Caco-2 (cell line): Measurements from ENCODE around the gene UBE2F. TPM values are rescaled to one million over a fixed set of nuclear protein-coding genes. Genes with fewer than 3 reads are reported as not detected.
"Not testable (repeated sequence)": the region's sequence is repeated elsewhere in the genome, so short reads cannot be mapped to it uniquely, and the experiment has no call there.

Source experiments
- BruUV-seq: library from RNA; stranded (reverse); fragments of 400-500 nt; replicated peaks from 2 replicates; lab custom pipeline; 2021; lab: Mats Ljungman, UMichigan
- CTCF ChIA-PET: fragments of 300-600 bp; sonication (Branson Sonifier 250); formaldehyde crosslinking; loops from one replicate; lab custom pipeline; 2022; ENCODE audit warnings: antibody characterized with exemption; lab: Charles Lee
- POLR2A ChIA-PET: fragments of 300-600 bp; sonication (Branson Sonifier 250); formaldehyde crosslinking; loops from one replicate; lab custom pipeline; 2022; ENCODE audit warnings: antibody characterized with exemption; lab: Charles Lee
- DNase-seq, 2 experiments: peaks; one replicate each; pipeline versions ENCODE4 v3.0.0 to v3.0.0-alpha.2; 2020 to 2022
- H3K27me3 ChIP-seq: replicated peaks from 2 replicates; pipeline ENCODE4 v1.6.0; 2011; ENCODE audit warnings: low read length; ENCODE audit not compliant: control insufficient read depth, insufficient read depth
- H3K36me3 ChIP-seq: 2 replicates; pipeline ENCODE4 v1.5.1; 2011; ENCODE audit warnings: low read length; ENCODE audit not compliant: control insufficient read depth, insufficient read depth
- H3K4me1 ChIP-seq: fragments of 250-450 bp; sonication (Bioruptor Pico); 2 replicates; pipeline ENCODE4 v1.5.1; 2020; ENCODE audit warnings: mild to moderate bottlenecking
- H3K4me3 ChIP-seq: 2 replicates; pipeline ENCODE4 v1.5.1; 2011; ENCODE audit warnings: low read depth, mild to moderate bottlenecking, control low read depth, low read length
- H3K9me3 ChIP-seq: fragments of 250-450 bp; sonication (Bioruptor Pico); 2 replicates; pipeline ENCODE4 v1.5.1; 2020; ENCODE audit warnings: mild to moderate bottlenecking, moderate library complexity
- H3K27ac Mint-ChIP-seq: one replicate; pipeline ENCODE4 v1.8.0; 2022; ENCODE audit warnings: mixed read lengths; ENCODE audit not compliant: unreplicated experiment
- H3K27me3 Mint-ChIP-seq: one replicate; pipeline ENCODE4 v1.8.0; 2022; ENCODE audit warnings: mixed read lengths; ENCODE audit not compliant: insufficient read depth, unreplicated experiment
- H3K36me3 Mint-ChIP-seq: one replicate; pipeline ENCODE4 v1.8.0; 2022; ENCODE audit warnings: mild to moderate bottlenecking, mixed read lengths; ENCODE audit not compliant: insufficient read depth, unreplicated experiment
- H3K4me1 Mint-ChIP-seq: one replicate; pipeline ENCODE4 v1.8.0; 2022; ENCODE audit warnings: low read depth, mixed read lengths; ENCODE audit not compliant: unreplicated experiment
- H3K4me3 Mint-ChIP-seq: one replicate; pipeline ENCODE4 v1.8.0; 2022; ENCODE audit warnings: mild to moderate bottlenecking, moderate library complexity, mixed read lengths; ENCODE audit not compliant: unreplicated experiment
- H3K9me3 Mint-ChIP-seq: one replicate; pipeline ENCODE4 v1.8.0; 2022; ENCODE audit warnings: mixed read lengths; ENCODE audit not compliant: unreplicated experiment
- CTCF ChIP-seq, 2 experiments: fragments of 200-600 bp in 1 of 2; IDR thresholded peaks; 1 replicate in 1 of 2; 2 replicates in 1 of 2; pipeline versions ENCODE4 v1.5.1 to v1.8.0; 2011 to 2022; ENCODE audit warnings: antibody characterized with exemption in 1 of 2, control low read depth in 1 of 2, inconsistent platforms in 1 of 2, low read depth in 1 of 2, low read length in 1 of 2, mild to moderate bottlenecking in 1 of 2, moderate library complexity in 1 of 2; ENCODE audit not compliant: insufficient read depth in 1 of 2, severe bottlenecking in 1 of 2, unreplicated experiment in 1 of 2
- intact Hi-C: fragments of 100-400 bp; cut with micrococcal nuclease; formaldehyde crosslinking; loops from one replicate; pipeline ENCODE4 v1.10.0; 2022; ENCODE audit not compliant: unreplicated experiment
- total RNA-seq: library from RNA; stranded (reverse); gene quantifications from 2 replicates; pipeline ENCODE4 v1.2.3, GENCODE V29; 2022

The UBE2F gene
- total RNA-seq, 1 experiment from 2014 or later = 38.9 TPM

DNA sequence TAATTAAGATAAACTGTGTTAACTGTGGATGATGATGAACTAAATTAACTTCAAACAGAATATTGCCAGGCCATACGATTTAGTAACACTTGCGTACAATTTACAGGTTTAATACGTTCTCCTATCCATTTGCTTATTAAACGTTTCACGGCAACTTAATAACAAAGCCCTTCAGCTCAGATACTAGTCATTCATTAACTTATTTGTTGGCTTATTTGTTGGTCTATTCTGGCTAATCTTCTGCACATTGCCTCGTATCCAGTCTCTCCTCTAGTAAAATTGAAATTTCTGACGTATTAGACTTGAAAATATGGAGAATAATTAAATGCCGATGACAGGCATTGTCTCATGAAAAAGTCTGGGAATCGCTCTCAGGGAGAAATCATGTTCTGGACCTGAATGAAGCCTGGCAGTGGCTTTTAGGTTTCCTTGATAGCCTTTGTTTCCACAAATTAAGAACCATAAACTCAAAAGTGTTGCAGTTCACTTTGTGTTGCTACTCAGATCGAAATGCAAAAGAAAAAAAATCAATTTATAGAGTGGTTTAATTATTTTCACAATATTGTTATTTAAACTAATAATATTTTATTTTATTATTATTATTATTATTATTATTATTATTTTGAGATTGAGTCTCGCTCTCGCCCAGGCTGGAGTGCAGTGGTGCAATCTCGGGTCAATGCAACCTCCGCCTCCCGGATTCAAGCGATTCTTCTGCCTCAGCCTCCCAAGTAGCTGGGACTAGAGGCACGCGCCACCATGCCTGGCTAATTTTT is 98.4 kb downstream of the UBE2F start:
- H3K36me3 Mint-ChIP-seq = peaks cover 18% of the 10 kb centered on the region
- no peak overlapping the region for H3K4me3 Mint-ChIP-seq
- H3K27ac Mint-ChIP-seq = no peak overlapping the region
- no peak for TF ChIP-seq CTCF (IDR thresholded peaks at IDR 0.05; ENCODE audit: insufficient read depth in 1 of 2, low read depth in 1 of 2, low read length in 1 of 2, severe bottlenecking in 1 of 2, unreplicated experiment in 1 of 2)
- ChIA-PET POLR2A (no interaction called here), CTCF (no interaction called here)
- intact Hi-C loops = no loop called here
- H3K4me3 ChIP-seq = no peak overlapping the region
- no peaks in the 10 kb centered on the region; the same call in 1 of the 2 replicates for H3K36me3 ChIP-seq
- no peaks in the 10 kb centered on the region for H3K9me3 Mint-ChIP-seq
- BruUV-seq = no TSS peak
- H3K4me1 ChIP-seq = peaks cover 6% of the 10 kb centered on the region
- no peaks in the 10 kb centered on the region for H3K27me3 ChIP-seq
- H3K4me1 Mint-ChIP-seq = peaks cover 9% of the 10 kb centered on the region
- H3K27me3 Mint-ChIP-seq = no peaks in the 10 kb centered on the region
- DNase-seq = no peak
- no peaks in the 10 kb centered on the region for H3K9me3 ChIP-seq

GRCh38 chr2:238066218-238066617 is 99.4 kb downstream of the UBE2F start:
- ChIA-PET CTCF (no interaction called here), POLR2A (no interaction called here)
- intact Hi-C loops = no loop called here
- H3K4me1 ChIP-seq = peaks cover 6% of the 10 kb centered on the region
- no peaks in the 10 kb centered on the region for H3K27me3 Mint-ChIP-seq
- H3K36me3 Mint-ChIP-seq = peaks cover 18% of the 10 kb centered on the region
- H3K4me1 Mint-ChIP-seq = peaks cover 7% of the 10 kb centered on the region
- no peak overlapping the region for H3K27ac Mint-ChIP-seq
- H3K36me3 ChIP-seq = no peaks in the 10 kb centered on the region; the same call in 1 of the 2 replicates
- no peaks in the 10 kb centered on the region for H3K27me3 ChIP-seq
- no peak overlapping the region for H3K4me3 ChIP-seq
- no peak overlapping the region for H3K4me3 Mint-ChIP-seq
- no TSS peak for BruUV-seq
- no peaks in the 10 kb centered on the region for H3K9me3 ChIP-seq
- no peak for DNase-seq
- TF ChIP-seq CTCF (IDR thresholded peaks at IDR 0.05; ENCODE audit: insufficient read depth in 1 of 2, low read depth in 1 of 2, low read length in 1 of 2, severe bottlenecking in 1 of 2, unreplicated experiment in 1 of 2) = no peak
- no peaks in the 10 kb centered on the region for H3K9me3 Mint-ChIP-seq

- POLR2A ChIA-PET = not testable (repeated sequence)
These were observed 99.9 kb downstream of the UBE2F start for GRCh38 chr2:238066718-238067117.

More at GRCh38 chr2:238066718-238067117, 99.9 kb downstream of the UBE2F start:
- CTCF ChIA-PET, BruUV-seq, H3K9me3 Mint-ChIP-seq, H3K4me3 Mint-ChIP-seq, H3K27ac Mint-ChIP-seq, H3K4me1 ChIP-seq, H3K27me3 Mint-ChIP-seq, H3K4me1 Mint-ChIP-seq, H3K9me3 ChIP-seq, H3K36me3 ChIP-seq, H3K27me3 ChIP-seq, intact Hi-C loops, H3K4me3 ChIP-seq, DNase-seq: not testable (repeated sequence)
- peaks cover 21% of the 10 kb centered on the region for H3K36me3 Mint-ChIP-seq
